ENCODE results near the gene CABYR.

Gene CABYR, protein sequence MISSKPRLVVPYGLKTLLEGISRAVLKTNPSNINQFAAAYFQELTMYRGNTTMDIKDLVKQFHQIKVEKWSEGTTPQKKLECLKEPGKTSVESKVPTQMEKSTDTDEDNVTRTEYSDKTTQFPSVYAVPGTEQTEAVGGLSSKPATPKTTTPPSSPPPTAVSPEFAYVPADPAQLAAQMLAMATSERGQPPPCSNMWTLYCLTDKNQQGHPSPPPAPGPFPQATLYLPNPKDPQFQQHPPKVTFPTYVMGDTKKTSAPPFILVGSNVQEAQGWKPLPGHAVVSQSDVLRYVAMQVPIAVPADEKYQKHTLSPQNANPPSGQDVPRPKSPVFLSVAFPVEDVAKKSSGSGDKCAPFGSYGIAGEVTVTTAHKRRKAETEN

GRCh38 chr18:24138789-24139616 lies at the start of gene CABYR:
CABYR (plus strand) TSS chr18:24139062; CDS start chr18:24143115, 4,053 bp downstream.
- DNase-seq: peak; percentile 84

- no peak for DNase-seq
Measured at GRCh38 chr18:24089076-24089475, 49.8 kb upstream of the CABYR start.

- no peak for DNase-seq
Measured at GRCh38 chr18:24089515-24090337, 49.1 kb upstream of the CABYR start.

DNA sequence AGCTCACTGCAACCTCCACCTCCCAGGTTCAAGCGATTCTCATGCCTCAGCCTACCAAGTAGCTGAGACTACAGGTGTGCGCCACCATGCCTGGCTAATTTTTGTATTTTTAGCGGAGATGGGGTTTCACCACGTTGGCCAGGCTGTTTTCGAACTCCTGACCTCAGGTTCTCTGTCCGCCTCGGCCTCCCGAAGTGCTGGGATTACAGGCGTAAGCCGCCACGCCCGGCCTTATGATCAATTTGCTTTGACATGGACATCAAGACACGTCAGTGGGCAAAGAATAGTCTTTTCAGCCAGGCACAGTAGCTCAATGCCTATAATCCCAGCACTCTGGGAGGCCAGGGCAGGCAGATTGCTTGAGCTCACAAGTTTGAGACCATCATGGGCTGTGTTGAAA lies 48.0 kb upstream of the CABYR start:
- no peak for DNase-seq

DNA sequence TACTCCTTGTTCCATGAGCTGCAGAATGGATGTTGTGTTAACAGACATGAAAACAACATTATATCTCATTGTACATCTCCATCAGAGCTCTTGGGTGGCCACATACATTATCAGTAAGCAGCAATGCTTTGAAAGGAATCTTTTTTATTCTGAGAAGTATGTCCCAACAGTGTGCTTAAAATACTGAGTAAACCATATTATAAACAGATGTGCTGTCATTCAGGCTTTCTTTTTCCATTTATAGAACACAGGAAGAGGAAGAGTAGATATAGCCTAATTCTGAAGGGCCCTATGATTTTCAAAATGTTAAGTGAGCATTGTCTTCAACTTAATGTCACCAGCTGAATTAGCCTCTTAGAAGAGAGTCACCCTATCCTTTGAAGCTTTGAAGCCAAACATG lies 44.3 kb upstream of the CABYR start:
- no peak for DNase-seq

DNA sequence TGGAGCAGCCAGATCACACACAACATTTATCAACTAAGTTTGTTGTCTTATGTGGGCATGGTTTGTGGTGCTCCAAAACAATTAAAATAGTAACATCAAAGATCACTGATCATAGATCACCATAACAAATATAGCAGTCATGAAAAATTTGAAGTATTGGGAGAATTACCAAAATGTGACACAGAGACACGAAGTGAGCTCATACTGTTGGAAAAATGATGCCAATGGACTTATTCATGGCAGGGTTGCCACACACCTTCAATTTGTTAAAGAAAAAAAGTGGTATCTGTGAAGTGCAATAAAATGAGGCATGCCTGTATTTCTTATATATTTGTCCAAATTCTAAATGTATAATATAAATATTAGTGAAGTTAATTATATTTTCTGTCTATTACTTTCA lies 42.9 kb upstream of the CABYR start:
- no peak for DNase-seq

GRCh38 chr18:24103320-24104021 lies 35.4 kb upstream of the CABYR start:
- DNase-seq: no peak

- no peak for DNase-seq
Measured at GRCh38 chr18:24104486-24104885, 34.4 kb upstream of the CABYR start.

GRCh38 chr18:24108641-24109040 lies 30.2 kb upstream of the CABYR start:
- DNase-seq: no peak

GRCh38 chr18:24111936-24112335 lies 26.9 kb upstream of the CABYR start:
- no peak for DNase-seq

DNA sequence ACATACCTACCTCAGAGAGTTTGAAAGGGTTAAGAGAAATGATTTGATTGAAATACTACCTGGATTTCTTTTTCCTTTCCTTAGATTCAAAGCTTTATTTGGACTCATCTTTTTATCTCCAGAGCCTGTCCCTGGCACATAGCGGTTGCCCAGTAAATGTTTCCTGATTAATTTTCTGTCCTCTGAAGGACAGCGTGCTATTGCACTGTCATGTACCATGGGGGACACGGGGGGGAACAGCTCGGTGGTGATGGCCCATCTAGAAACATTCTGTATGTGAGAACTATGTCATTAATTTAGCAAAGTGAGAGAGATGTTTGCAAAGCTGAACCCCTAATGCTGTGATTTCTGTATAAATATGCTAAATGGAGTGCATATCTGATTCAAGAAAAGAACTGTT lies 26.4 kb upstream of the CABYR start:
- no peak for DNase-seq

GRCh38 chr18:24112874-24113615 lies 25.8 kb upstream of the CABYR start:
- DNase-seq: no peak

DNA sequence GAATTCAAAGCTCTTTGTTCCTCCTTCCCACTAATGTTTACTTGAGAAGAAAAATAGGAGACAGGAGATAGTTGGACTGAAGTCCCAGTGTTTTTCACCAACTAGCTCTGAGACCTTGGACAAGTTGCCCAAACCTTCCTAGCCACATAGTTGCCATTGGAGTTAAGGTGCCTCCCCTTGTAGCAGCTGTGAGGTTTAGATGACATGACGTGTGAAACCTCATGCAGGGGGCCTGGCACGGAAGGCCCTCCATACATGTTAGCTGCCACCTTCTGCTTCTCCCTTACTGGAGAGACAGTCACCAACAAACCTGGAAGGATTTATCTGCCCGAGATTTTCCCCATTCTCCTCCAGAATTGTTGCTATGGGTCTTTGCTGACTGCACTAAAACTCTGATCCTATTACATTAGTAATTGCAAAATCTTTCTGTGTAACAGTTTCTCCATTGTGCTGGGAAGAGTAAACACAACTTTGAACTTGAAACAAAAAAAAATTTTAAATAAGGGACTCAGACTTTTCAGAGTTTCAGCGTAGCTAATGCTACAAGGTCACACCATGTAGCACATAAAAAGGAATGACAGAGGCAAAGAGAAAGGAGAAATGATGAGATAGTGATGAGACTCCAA lies 23.8 kb upstream of the CABYR start:
- DNase-seq: no peak

DNA sequence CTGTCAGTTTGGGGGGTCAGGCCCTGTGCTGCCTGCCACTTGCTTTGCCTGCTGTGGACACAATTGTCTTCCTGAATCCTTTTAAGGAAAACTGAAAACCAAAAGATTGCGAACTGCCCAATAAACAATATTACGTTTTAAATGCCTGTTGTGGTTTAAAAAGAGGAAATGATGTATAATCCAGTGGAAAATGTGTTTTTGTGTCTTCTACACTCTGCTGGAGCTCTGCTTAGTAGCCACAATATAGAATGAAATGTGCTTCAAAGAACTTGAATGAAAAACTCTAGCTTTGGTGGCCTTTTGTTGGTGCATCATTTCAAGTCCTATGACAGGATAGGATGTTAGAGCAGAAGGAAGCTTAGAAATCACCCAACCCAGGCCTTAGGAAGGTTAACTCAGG lies 23.2 kb upstream of the CABYR start:
- no peak for DNase-seq

- DNase-seq: peak; percentile 83
Measured at GRCh38 chr18:24118750-24119577, 19.9 kb upstream of the CABYR start.

DNA sequence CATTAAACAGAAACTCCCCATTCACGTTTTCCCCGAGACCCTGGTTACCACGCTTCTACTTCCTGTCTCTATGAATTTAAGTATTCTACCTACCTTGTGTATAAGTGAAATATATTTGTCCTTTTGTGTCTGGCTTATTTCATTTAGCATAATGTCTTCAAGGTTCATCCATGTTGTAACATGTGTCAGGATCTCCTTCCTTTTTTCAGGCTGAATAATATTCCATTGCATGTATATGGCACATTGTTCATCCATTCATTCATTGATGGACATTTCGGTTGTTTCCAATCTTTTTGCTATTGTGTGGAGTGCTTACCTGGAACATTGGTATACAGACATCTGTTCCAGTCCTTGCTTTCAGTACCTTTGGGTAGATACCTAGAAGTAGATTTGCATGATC lies 18.2 kb upstream of the CABYR start:
- DNase-seq: no peak

DNA sequence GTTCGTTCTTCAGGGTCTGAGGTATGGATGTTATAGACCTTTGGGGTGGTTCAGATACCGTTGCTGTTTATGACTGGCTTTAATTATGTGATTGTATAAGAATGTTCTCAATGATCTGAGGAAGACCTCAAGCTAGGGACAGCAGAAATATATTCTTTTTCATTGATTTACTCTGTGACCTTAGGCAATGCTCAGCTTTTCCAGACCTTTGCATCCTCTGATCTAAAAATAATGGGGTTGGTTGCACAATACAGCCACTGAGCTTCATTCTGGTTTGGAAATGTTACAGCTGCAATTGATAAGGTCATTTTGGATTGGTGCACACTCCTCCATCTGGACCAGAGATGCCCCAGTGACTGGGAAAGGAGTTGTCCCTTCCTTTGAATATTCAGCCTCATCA lies 17.2 kb upstream of the CABYR start:
- DNase-seq: no peak

GRCh38 chr18:24126155-24126961 lies 12.5 kb upstream of the CABYR start:
- DNase-seq: no peak

DNA sequence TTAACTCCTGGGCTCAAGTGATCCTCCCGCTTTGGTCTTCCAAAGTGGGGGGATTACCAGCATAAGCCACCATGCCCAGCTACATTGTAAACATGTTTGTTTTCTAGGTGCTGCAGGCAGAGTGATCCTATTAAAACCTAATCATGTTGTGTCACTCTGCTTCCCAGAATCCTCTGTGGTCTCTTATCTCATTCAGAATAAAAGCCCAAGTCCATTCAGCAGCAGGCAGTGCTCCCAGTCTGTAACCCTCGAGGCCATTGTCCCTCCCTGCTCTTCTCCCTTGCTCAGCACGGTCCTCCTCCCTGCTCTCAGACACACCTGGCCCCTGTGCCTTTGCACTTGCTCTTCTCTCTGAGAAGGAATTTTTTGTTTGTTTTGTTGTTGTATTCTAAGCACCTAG lies 11.1 kb upstream of the CABYR start:
- DNase-seq: no peak

DNA sequence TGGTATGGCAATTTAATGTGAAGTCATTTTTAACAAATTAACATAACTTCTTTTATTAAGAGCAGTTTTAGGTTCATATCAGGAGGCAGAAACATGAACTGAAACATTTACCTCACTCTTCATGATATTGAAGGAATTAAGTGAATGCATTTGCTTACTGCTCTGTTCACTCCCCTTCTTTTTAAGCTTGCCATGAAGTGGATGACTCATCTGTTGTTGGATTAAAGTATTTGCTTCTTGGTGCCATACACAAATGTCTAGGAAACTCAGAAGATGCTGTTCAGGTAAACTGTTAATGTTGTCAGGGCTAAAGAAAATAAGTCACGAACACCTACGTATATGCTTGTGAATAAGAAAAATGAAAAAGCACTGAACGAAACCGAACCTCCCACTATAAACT lies 10.2 kb upstream of the CABYR start:
- DNase-seq: no peak

Measured in CD4-positive, alpha-beta T cell treated with Interleukin-12 subunit alpha and Interleukin-12 subunit beta, for 1 hour (primary cell).